IMR-90 (cell line): ENCODE data around the gene FGF12. TPM values are rescaled to one million over a fixed set of nuclear protein-coding genes. Genes with fewer than 3 reads are reported as not detected.

Experiments
- ATAC-seq: fragments of 200-7000 bp; cut with Tn5 transposase; 2 replicates; pipeline ENCODE4 v1.9.1; 2020; ENCODE audit warnings: low read depth, mild to moderate bottlenecking, moderate library complexity
- BruUV-seq: library from RNA; stranded (reverse); fragments of 400-500 nt; replicated peaks from 2 replicates; lab custom pipeline; 2021; lab: Mats Ljungman, UMichigan
- CTCF ChIA-PET: fragments of 300-600 bp; formaldehyde crosslinking; extraction: SDS; loops from one replicate; lab custom pipeline; 2021; ENCODE audit warnings: antibody characterized with exemption; lab: Yijun Ruan, JAX
- POLR2A ChIA-PET: fragments of 300-600 bp; sonication (Branson Sonifier 250); formaldehyde crosslinking; loops from one replicate; lab custom pipeline; 2022; ENCODE audit warnings: antibody characterized with exemption; ENCODE audit not compliant: unreplicated experiment; lab: Charles Lee
- DNase-seq: peaks from one replicate; pipeline ENCODE4 v3.0.0; 2013
- H2AFZ ChIP-seq: replicated peaks from 2 replicates; pipeline ENCODE3; 2013; ENCODE audit warnings: low read length, mild to moderate bottlenecking; ENCODE audit not compliant: poor library complexity
- H2AK5ac ChIP-seq: 2 replicates; pipeline ENCODE4 v1.6.1; 2013; ENCODE audit warnings: low read depth, low read length, inconsistent platforms
- H2AK9ac ChIP-seq: replicated peaks from 2 replicates; pipeline ENCODE3; 2013; ENCODE audit warnings: mild to moderate bottlenecking, low read depth, low read length, moderate library complexity; ENCODE audit not compliant: poor library complexity
- H2BK120ac ChIP-seq: 2 replicates; pipeline ENCODE4 v1.6.1; 2013; ENCODE audit warnings: low read depth, low read length, inconsistent platforms
- H2BK15ac ChIP-seq: 3 replicates; pipeline ENCODE4 v1.6.1; 2013; ENCODE audit warnings: low read depth, low read length, inconsistent platforms
- H2BK20ac ChIP-seq: 2 replicates; pipeline ENCODE4 v1.6.1; 2013; ENCODE audit warnings: low read depth, mild to moderate bottlenecking, inconsistent platforms, low read length, moderate library complexity
- H2BK5ac ChIP-seq: 2 replicates; pipeline ENCODE4 v1.6.1; 2013; ENCODE audit warnings: mild to moderate bottlenecking, low read depth, low read length, inconsistent platforms; ENCODE audit not compliant: poor library complexity, severe bottlenecking
- H3K14ac ChIP-seq: replicated peaks from 2 replicates; pipeline ENCODE4 v1.6.1; 2013; ENCODE audit warnings: low read depth, low read length, inconsistent platforms
- H3K18ac ChIP-seq: 2 replicates; pipeline ENCODE4 v1.6.1; 2013; ENCODE audit warnings: low read depth, low read length, control low read depth
- H3K23ac ChIP-seq: 2 replicates; pipeline ENCODE4 v1.6.1; 2013; ENCODE audit warnings: low read depth, low read length, inconsistent platforms
- H3K27ac ChIP-seq: 2 replicates; pipeline ENCODE4 v1.5.1; 2013; ENCODE audit warnings: mild to moderate bottlenecking, control low read depth, low read length; ENCODE audit not compliant: insufficient read depth
- H3K27me3 ChIP-seq: 2 replicates; pipeline ENCODE4 v1.6.1; 2013; ENCODE audit warnings: low read length; ENCODE audit not compliant: control insufficient read depth, insufficient read depth
- H3K36me3 ChIP-seq: 2 replicates; pipeline ENCODE4 v1.6.1; 2013; ENCODE audit warnings: low read length, mixed read lengths; ENCODE audit not compliant: control insufficient read depth, insufficient read depth
- H3K4ac ChIP-seq: 2 replicates; pipeline ENCODE4 v1.6.1; 2013; ENCODE audit warnings: low read depth, low read length, inconsistent platforms
- H3K4me1 ChIP-seq: 2 replicates; pipeline ENCODE4 v1.6.1; 2013; ENCODE audit warnings: low read length, mixed read lengths; ENCODE audit not compliant: control insufficient read depth, insufficient read depth
- H3K4me2 ChIP-seq: 2 replicates; pipeline ENCODE4 v1.6.1; 2013; ENCODE audit warnings: low read depth, mild to moderate bottlenecking, control low read depth, low read length, moderate library complexity
- H3K4me3 ChIP-seq: 2 replicates; pipeline ENCODE4 v1.5.1; 2013; ENCODE audit warnings: low read depth, mild to moderate bottlenecking, control low read depth, low read length, moderate library complexity; ENCODE audit not compliant: insufficient read depth
- H3K56ac ChIP-seq: 2 replicates; pipeline ENCODE4 v1.6.1; 2013; ENCODE audit warnings: low read length, inconsistent platforms; ENCODE audit not compliant: insufficient read depth; ENCODE audit errors: extremely low read depth
- H3K79me1 ChIP-seq, 2 experiments: 2 replicates each; pipeline ENCODE4 v1.6.1; 2013; ENCODE audit warnings: low read length in 2 of 2, inconsistent platforms in 1 of 2, low read depth in 1 of 2
- H3K9ac ChIP-seq: 2 replicates; pipeline ENCODE4 v1.6.1; 2013; ENCODE audit warnings: low read depth, low read length, control low read depth
- H3K9me1 ChIP-seq: 2 replicates; pipeline ENCODE4 v1.6.1; 2013; ENCODE audit warnings: low read length, inconsistent platforms; ENCODE audit not compliant: insufficient read depth
- H3K9me3 ChIP-seq: 2 replicates; pipeline ENCODE4 v1.6.1; 2013; ENCODE audit warnings: low read length; ENCODE audit not compliant: control insufficient read depth, insufficient read depth
- H4K20me1 ChIP-seq: 2 replicates; pipeline ENCODE4 v1.6.1; 2013; ENCODE audit warnings: low read length, inconsistent platforms; ENCODE audit not compliant: insufficient read depth
- H4K5ac ChIP-seq: 2 replicates; pipeline ENCODE4 v1.6.1; 2013; ENCODE audit warnings: mild to moderate bottlenecking, low read depth, low read length, control low read depth
- H4K8ac ChIP-seq, 2 experiments: 2 replicates each; pipeline ENCODE4 v1.6.1; 2013; ENCODE audit warnings: low read depth in 2 of 2, low read length in 2 of 2, control low read depth in 1 of 2, inconsistent platforms in 1 of 2
- H4K91ac ChIP-seq: 2 replicates; pipeline ENCODE4 v1.6.1; 2013; ENCODE audit warnings: low read depth, low read length, inconsistent platforms; ENCODE audit not compliant: insufficient read depth
- RAD21 ChIP-seq: IDR thresholded peaks from 2 replicates; pipeline ENCODE4 v1.6.1; 2012; ENCODE audit warnings: low read length, improper control_type of control experiment
- WGBS, 2 experiments: methylation state at CpG; one replicate each; pipeline versions ENCODE4 v1.1.5 to v1.1.7; 2013; ENCODE audit warnings: missing lambda C conversion rate in 2 of 2; ENCODE audit not compliant: insufficient read length in 1 of 2; ENCODE audit errors: extremely low coverage in 2 of 2; 5-methylcytosine and 5-hydroxymethylcytosine counted together
- dilution Hi-C: fragments of 300-500 bp; cut with HindIII; formaldehyde crosslinking; loops from one replicate; pipeline ENCODE4 v1.14.3; 2018; ENCODE audit warnings: low sequenced_read_pairs; ENCODE audit not compliant: unreplicated experiment
- in situ Hi-C: fragments of 300-500 bp; cut with MboI; formaldehyde crosslinking; loops from 3 replicates; pipeline ENCODE4 v1.14.3; 2019; ENCODE audit warnings: low sequenced_read_pairs, inconsistent platforms, mixed read lengths
- intact Hi-C: fragments of 100-400 bp; cut with micrococcal nuclease; formaldehyde crosslinking; loops from 2 replicates; pipeline ENCODE4 v1.10.0; 2022
- polyA plus RNA-seq, 3 experiments: library from polyadenylated mRNA; depleted of rRNA; stranded (reverse); fragments of >200 nt; gene quantifications; 2 replicates each; pipeline ENCODE4 v1.2.3, GENCODE V29; 2012; ENCODE audit warnings: low replicate concordance in 1 of 3
- total RNA-seq: library from RNA; depleted of rRNA; stranded (reverse); fragments of >200 nt; gene quantifications from 2 replicates; pipeline ENCODE4 v1.2.3, GENCODE V29; 2012

FGF12 gene
- total and polyA plus RNA-seq, 2 of the 4 experiments (the other 2 are of a cell fraction): not detected

DNA sequence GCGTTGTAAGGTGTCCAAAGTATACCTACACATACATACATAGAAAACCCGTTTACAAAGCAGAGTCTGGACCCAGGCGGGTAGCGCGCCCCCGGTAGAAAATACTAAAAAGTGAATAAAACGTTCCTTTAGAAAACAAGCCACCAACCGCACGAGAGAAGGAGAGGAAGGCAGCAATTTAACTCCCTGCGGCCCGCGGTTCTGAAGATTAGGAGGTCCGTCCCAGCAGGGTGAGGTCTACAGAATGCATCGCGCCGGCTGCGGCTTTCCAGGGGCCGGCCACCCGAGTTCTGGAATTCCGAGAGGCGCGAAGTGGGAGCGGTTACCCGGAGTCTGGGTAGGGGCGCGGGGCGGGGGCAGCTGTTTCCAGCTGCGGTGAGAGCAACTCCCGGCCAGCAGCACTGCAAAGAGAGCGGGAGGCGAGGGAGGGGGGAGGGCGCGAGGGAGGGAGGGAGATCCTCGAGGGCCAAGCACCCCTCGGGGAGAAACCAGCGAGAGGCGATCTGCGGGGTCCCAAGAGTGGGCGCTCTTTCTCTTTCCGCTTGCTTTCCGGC is 318.6 kb downstream of the FGF12 start:
- Histone ChIP-seq H3K9me3 (no peaks in the 10 kb centered on the region), H4K20me1 (no peaks in the 10 kb centered on the region), H3K18ac (no peak overlapping the region), H2AK9ac (no peak overlapping the region), H3K4me2 (no peak overlapping the region; the same call in 1 of the 2 replicates), H3K23ac (no peak overlapping the region), H2BK120ac (no peak overlapping the region), H3K9me1 (no peaks in the 10 kb centered on the region), H3K36me3 (no peaks in the 10 kb centered on the region), H3K14ac (no peak overlapping the region), H3K4me1 (no peaks in the 10 kb centered on the region), H3K27me3 (peaks cover 10% of the 10 kb centered on the region; the same call in 1 of the 2 replicates), H2BK15ac (no peak overlapping the region), H3K56ac (no peak overlapping the region), H2BK5ac (no peak overlapping the region), H4K5ac (no peak overlapping the region), H2AFZ (no peak overlapping the region), H4K91ac (no peak overlapping the region), H3K27ac (no peak overlapping the region), H2BK20ac (no peak overlapping the region), H3K9ac (no peak overlapping the region), H3K4me3 (no peak overlapping the region), H4K8ac (no peak overlapping the region), H3K4ac (no peak overlapping the region), H3K79me1 (no peaks in the 10 kb centered on the region), H2AK5ac (no peak overlapping the region)
- DNase-seq (no peak), ATAC-seq (no peak)
- CTCF ChIA-PET: no interaction called here
- no TSS peak for BruUV-seq
- in situ Hi-C loops (no loop called here), intact Hi-C loops (no loop called here), dilution Hi-C loops (no loop called here)
- TF ChIP-seq RAD21: no peak
- POLR2A ChIA-PET: no interaction called here
- 0% methylated on average over 1 of the region's 41 CpGs; no CpG with 5 or more reads in 1 of the 2 experiments for WGBS, 2 experiments
